Measurements from ENCODE around the gene LPXN.

The LPXN gene

DNA sequence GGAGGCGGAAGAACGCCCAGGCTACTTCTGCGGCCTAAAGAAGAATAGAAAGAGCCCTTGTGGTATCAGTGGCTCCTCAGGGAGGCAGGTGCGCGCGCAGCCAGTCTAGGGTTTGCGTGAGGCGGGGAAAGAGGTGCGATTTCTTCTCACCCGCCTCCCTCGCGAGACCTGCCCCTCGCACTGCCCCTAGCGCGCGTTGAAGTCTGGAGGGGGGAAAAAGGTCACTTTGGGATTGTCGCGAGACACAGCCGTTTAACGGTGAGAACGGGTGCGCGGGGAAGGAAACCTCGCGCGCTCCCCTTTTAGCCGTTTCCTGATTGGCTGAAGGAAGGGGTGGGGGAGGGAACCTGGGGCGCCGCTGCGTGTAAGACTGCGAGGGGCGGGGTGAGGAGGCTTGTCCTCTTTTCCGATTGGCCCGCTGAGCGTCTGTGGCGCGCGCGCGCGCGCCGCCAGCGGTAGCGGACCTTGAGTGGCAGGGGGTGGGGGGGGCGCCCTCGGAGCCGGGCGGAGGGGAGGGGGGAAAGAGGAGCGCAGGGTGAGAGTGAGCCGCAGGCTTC lies 3.1 kb upstream of the LPXN start, which contains the start of gene ZFP91:
TSS of gene ZFP91 (plus strand) at position 429 of the 557 bp plus-strand sequence. CDS start 219 bp downstream, outside the sequence.
- peak within 1 kb of the TSS; percentile 99 for H3K27ac ChIP-seq
- TF ChIP-seq, protein P1, sequence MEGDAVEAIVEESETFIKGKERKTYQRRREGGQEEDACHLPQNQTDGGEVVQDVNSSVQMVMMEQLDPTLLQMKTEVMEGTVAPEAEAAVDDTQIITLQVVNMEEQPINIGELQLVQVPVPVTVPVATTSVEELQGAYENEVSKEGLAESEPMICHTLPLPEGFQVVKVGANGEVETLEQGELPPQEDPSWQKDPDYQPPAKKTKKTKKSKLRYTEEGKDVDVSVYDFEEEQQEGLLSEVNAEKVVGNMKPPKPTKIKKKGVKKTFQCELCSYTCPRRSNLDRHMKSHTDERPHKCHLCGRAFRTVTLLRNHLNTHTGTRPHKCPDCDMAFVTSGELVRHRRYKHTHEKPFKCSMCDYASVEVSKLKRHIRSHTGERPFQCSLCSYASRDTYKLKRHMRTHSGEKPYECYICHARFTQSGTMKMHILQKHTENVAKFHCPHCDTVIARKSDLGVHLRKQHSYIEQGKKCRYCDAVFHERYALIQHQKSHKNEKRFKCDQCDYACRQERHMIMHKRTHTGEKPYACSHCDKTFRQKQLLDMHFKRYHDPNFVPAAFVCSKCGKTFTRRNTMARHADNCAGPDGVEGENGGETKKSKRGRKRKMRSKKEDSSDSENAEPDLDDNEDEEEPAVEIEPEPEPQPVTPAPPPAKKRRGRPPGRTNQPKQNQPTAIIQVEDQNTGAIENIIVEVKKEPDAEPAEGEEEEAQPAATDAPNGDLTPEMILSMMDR (IDR thresholded peaks at IDR 0.05) = no peak
- no peak for TF ChIP-seq ZFX (IDR thresholded peaks at IDR 0.05; ENCODE audit: borderline replicate concordance)

DNA sequence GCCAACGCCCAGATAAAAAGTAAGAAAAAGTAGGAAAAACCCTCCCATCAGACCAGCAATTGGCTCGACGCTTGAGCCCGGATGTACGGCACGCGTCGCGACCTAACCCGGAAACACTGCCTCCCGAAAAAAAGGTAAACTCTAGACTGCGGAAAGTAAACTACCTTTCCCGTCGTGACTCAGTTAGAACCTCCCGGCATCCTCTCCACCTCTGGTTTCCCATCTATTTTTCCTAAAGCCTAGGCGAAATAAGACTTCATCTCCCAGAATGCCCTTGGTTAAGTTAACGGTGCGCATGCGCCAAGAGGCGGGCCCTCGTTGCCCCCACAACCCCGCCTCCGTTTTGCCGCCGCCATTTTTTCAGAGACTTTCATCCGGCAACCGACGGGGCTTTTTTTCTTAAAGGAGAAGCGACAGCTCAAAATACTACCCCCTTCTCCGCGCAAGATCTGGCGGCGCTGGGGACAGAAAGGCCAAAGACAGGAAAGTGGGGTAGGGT lies 2.5 kb upstream of the LPXN start:
- TF ChIP-seq, protein P1 (IDR thresholded peaks at IDR 0.05) = no peak
- no peak for TF ChIP-seq ZFX (IDR thresholded peaks at IDR 0.05; ENCODE audit: borderline replicate concordance)
- peak overlapping the region; percentile 99 for H3K27ac ChIP-seq

DNA sequence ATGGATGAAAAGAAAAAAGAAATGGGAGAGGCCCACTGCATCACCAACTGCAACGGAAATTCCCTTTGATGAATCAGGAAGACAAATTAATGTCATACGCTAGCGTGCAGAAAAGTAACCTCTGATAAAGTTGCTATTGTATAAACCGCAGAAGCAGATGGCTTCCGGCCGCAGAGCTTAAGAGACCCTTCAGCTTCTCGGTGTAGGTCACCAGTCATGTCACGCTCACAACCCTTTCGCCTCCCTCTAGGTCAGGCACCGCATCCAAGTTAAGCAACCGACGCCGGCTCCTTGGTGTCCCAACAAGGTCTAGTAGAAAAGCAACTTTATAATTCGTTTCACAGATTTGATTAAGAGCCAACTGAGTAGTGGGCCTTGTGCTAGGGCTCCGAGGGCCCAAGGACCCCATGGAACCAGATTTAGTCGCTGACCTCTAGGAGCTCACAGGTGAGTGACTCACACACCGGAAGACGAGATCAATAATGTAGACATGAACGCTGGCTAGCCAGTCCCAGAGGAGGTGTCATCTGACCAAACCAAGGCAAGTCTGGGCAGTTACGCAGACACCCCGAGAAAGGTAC lies 2.0 kb upstream of the LPXN start:
- peak overlapping the region; percentile 99 for H3K27ac ChIP-seq
- TF ChIP-seq, protein P1 (IDR thresholded peaks at IDR 0.05) = no peak
- TF ChIP-seq ZFX (IDR thresholded peaks at IDR 0.05; ENCODE audit: borderline replicate concordance) = no peak

DNA sequence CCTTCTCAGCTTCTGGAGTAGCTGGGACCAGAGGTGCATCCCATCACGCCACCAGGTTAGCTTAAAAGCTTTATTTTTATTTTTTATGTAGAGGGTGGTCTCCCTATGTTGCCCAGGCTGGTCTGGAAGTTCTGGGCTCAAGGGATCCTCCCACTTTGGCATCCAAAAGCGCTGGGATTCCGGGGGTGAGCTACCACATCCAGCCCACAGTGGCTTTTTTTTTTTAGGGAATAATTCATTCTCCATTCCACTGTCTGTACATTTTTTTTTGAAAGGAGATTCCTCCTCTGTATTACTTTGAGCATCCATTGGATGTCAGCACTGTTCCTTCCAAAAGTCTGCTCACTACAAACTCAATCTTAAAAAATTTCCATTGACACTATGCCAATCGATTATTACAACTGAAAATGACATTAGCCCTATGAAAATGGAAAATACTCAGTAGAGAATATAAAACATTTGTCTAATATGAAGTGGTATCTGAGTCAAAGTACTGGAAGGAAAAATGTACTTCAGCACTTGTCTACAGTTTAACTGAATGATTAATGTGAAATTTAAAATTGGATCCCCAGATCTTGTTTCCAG lies 1.3 kb upstream of the LPXN start:
- peak overlapping the region; percentile 99 for H3K27ac ChIP-seq
- TF ChIP-seq, protein P1 (IDR thresholded peaks at IDR 0.05) = peak; percentile 65
- TF ChIP-seq ZFX (IDR thresholded peaks at IDR 0.05; ENCODE audit: borderline replicate concordance) = no peak

DNA sequence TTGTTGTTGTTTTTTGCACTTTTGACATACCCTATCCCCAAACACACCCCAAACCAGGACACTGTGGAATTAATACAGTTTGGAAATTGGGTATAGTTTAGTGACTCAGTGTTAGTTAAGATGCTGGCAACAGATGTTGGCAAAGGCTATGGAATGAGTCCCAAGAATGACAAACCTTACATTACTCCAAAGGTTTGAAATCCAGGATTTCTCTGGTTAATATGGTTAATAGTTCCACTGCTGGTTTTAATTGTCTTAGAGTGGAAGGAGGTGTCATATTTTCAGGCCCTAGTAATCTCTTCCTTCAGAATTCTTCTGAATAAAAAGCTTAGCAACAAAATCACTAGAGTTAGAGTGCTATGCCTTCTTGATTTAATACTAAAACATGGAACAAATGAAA lies 775 bp downstream of the LPXN start:
- no peak for TF ChIP-seq ZFX (IDR thresholded peaks at IDR 0.05; ENCODE audit: borderline replicate concordance)
- TF ChIP-seq, protein P1 (IDR thresholded peaks at IDR 0.05) = no peak
- peak overlapping the region; percentile 99 for H3K27ac ChIP-seq

DNA sequence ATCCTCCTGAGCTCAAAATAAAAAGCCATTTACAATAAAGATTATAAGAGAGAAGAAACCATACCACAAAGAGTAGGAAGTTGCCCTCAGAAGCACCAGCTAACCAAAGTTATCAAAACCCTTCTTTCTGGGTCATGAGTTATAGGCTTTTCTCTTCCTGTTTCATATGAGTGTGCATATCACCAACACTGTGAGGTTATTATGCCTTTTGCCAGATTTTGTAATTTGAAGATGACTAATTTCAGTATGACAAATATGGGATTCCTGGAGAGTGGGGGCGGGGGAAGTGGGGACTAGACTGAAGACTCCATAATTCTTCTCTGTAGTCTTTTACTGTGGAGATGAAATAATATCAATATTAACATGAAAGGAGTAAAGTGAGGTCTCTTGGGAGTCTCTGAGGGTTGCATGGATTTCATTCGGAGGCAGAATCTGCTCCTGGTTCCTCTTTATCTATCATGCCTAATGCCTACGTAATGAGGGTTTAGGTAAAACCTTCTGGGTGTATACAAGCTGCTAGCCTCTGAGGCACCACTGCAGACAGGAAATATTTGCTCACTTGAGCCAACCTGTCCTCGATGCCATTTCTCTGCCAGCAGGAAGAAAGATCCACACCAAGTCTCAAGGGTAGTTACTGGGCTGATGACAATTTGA lies 2.1 kb downstream of the LPXN start:
- no peak for TF ChIP-seq ZFX (IDR thresholded peaks at IDR 0.05; ENCODE audit: borderline replicate concordance)
- TF ChIP-seq, protein P1 (IDR thresholded peaks at IDR 0.05) = no peak
- H3K27ac ChIP-seq = peak overlapping the region; percentile 99

DNA sequence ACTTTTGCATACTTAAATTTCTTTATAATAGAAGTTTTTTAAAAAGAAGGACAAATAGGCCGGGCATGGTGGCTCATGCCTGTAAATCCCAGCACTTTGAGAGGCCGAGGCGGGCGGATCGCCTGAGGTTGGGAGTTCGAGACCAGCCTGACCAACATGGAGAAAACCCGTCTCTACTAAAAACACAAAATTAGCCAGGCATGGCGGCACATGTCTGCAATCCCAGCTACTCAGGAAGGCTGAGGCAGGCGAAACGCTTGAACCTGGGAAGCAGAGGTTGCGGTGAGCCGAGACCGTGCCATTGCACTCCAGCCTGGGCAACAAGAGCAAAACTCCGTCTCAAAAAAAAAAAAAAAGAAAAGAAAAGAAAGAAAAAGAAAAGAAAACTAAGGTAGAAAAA lies 2.8 kb downstream of the LPXN start:
- H3K27ac ChIP-seq = peak overlapping the region; percentile 99

Data from 22Rv1 (cell line).